ENCODE results near the gene IFNW1. TPM values are rescaled to one million over a fixed set of nuclear protein-coding genes. Genes with fewer than 3 reads are reported as not detected.
A peak's percentile ranks its signal among the peaks of the same experiment; 100 is the strongest.
"Not testable (repeated sequence)": the region's sequence is repeated elsewhere in the genome, so short reads cannot be mapped to it uniquely, and the experiment has no call there.

Gene IFNW1
- not detected in 2 replicates for total RNA-seq

- TF ChIP-seq CTCF (conservative IDR thresholded peaks at IDR 0.05; ENCODE audit: low read depth, low read length) = peak; percentile 29
These were observed at the start of gene IFNW1 for GRCh38 chr9:21141427-21141882. Gene IFNW1 (minus strand): TSS chr9:21141832. CDS start chr9:21141570, 262 bp downstream.

GRCh38 chr9:21187487-21187886 is 45.9 kb upstream of the IFNW1 start, which contains the start of gene IFNA4:
Gene IFNA4 (minus strand): TSS chr9:21187587. CDS start chr9:21187531, 56 bp downstream.
- not testable (repeated sequence) for H3K4me3 ChIP-seq (ENCODE audit: low read depth, low read length); DNase-seq (ENCODE audit: low read depth)

More at GRCh38 chr9:21141427-21141882, at the start of gene IFNW1:
- no peak within 1 kb of the TSS for H3K4me3 ChIP-seq (ENCODE audit: low read depth, low read length)
- DNase-seq (ENCODE audit: low read depth) = no peak

- H3K4me3 ChIP-seq (ENCODE audit: low read depth, low read length); DNase-seq (ENCODE audit: low read depth): not testable (repeated sequence)
- TF ChIP-seq CTCF (conservative IDR thresholded peaks at IDR 0.05; ENCODE audit: low read depth, low read length) = peak; percentile 62
These were observed 41.4 kb upstream of the IFNW1 start for GRCh38 chr9:21182810-21183736.

GRCh38 chr9:21174671-21175070 is 33.0 kb upstream of the IFNW1 start:
- no peak for DNase-seq (ENCODE audit: low read depth)
- H3K4me3 ChIP-seq (ENCODE audit: low read depth, low read length) = no peak overlapping the region
- no peak for TF ChIP-seq CTCF (conservative IDR thresholded peaks at IDR 0.05; ENCODE audit: low read depth, low read length)

GRCh38 chr9:21172156-21172555 is 30.5 kb upstream of the IFNW1 start:
- no peak for TF ChIP-seq CTCF (conservative IDR thresholded peaks at IDR 0.05; ENCODE audit: low read depth, low read length)
- DNase-seq (ENCODE audit: low read depth) = no peak
- H3K4me3 ChIP-seq (ENCODE audit: low read depth, low read length) = no peak overlapping the region

- no peak for TF ChIP-seq CTCF (conservative IDR thresholded peaks at IDR 0.05; ENCODE audit: low read depth, low read length)
- no peak for DNase-seq (ENCODE audit: low read depth)
- no peak overlapping the region for H3K4me3 ChIP-seq (ENCODE audit: low read depth, low read length)
These were observed 29.7 kb upstream of the IFNW1 start for GRCh38 chr9:21171351-21171750.

GRCh38 chr9:21166560-21166959 is 24.9 kb upstream of the IFNW1 start, which contains the start of gene IFNA21:
Gene IFNA21 (minus strand): TSS chr9:21166660. CDS start chr9:21166612, 48 bp downstream.
- DNase-seq (ENCODE audit: low read depth); H3K4me3 ChIP-seq (ENCODE audit: low read depth, low read length): not testable (repeated sequence)

- DNase-seq (ENCODE audit: low read depth) = no peak
- no peak overlapping the region for H3K4me3 ChIP-seq (ENCODE audit: low read depth, low read length)
- no peak for TF ChIP-seq CTCF (conservative IDR thresholded peaks at IDR 0.05; ENCODE audit: low read depth, low read length)
These were observed 23.9 kb upstream of the IFNW1 start for GRCh38 chr9:21165516-21165915.

All from epithelial cell of proximal tubule (primary cell).